ENCODE measurements around the gene FKBP4.

The FKBP4 gene

GRCh38 chr12:2813214-2814185 is 18.7 kb downstream of the FKBP4 start:
- peak; percentile 50 to 61 for DNase-seq

GRCh38 chr12:2819810-2820209 is 25.0 kb downstream of the FKBP4 start:
- DNase-seq: no peak

- DNase-seq: no peak
These were observed 25.7 kb downstream of the FKBP4 start for GRCh38 chr12:2820432-2820831.

GRCh38 chr12:2823483-2823882 is 28.7 kb downstream of the FKBP4 start:
- no peak for DNase-seq

- DNase-seq: no peak
These were observed 29.8 kb downstream of the FKBP4 start for GRCh38 chr12:2824541-2824940.

- no peak for DNase-seq
These were observed 30.4 kb downstream of the FKBP4 start for GRCh38 chr12:2825132-2825531.

GRCh38 chr12:2826036-2826435 is 31.3 kb downstream of the FKBP4 start:
- no peak for DNase-seq

- DNase-seq: no peak
These were observed 32.1 kb downstream of the FKBP4 start for GRCh38 chr12:2826721-2827515.

- DNase-seq: no peak
These were observed 34.5 kb downstream of the FKBP4 start for GRCh38 chr12:2829275-2829674.

GRCh38 chr12:2832550-2833127 is 37.9 kb downstream of the FKBP4 start:
- no peak for DNase-seq

GRCh38 chr12:2833327-2833726 is 38.6 kb downstream of the FKBP4 start:
- DNase-seq: no peak

GRCh38 chr12:2833810-2834209 is 39.0 kb downstream of the FKBP4 start:
- DNase-seq: no peak

- no peak for DNase-seq
These were observed 40.1 kb downstream of the FKBP4 start, which contains the start of gene NRIP2 for GRCh38 chr12:2834581-2835491. Gene NRIP2 (minus strand): TSS chr12:2835035. CDS start chr12:2834983, 52 bp downstream.

- DNase-seq: no peak
These were observed 41.1 kb downstream of the FKBP4 start for GRCh38 chr12:2835691-2836403.

- DNase-seq: no peak
These were observed 41.8 kb downstream of the FKBP4 start for GRCh38 chr12:2836574-2836973.

- no peak for DNase-seq
These were observed 46.4 kb downstream of the FKBP4 start for GRCh38 chr12:2841056-2841650.

- DNase-seq: no peak
These were observed 48.2 kb downstream of the FKBP4 start for GRCh38 chr12:2842948-2843347.

- DNase-seq: no peak
These were observed 50.0 kb downstream of the FKBP4 start for GRCh38 chr12:2844786-2845185.

- no peak for DNase-seq
These were observed 50.5 kb downstream of the FKBP4 start for GRCh38 chr12:2845280-2845679.

GRCh38 chr12:2851931-2852330 is 57.2 kb downstream of the FKBP4 start:
- no peak for DNase-seq

GRCh38 chr12:2853626-2854025 is 58.9 kb downstream of the FKBP4 start:
- peak; percentile 22 to 25 for DNase-seq

Measured in CD4-positive, alpha-beta T cell treated with Interleukin-1 beta for 1 hour (primary cell).